H9 (cell line): ENCODE data around the gene CYFIP1. TPM values are rescaled to one million over a fixed set of nuclear protein-coding genes. Genes with fewer than 3 reads are reported as not detected.
A peak's percentile ranks its signal among the peaks of the same experiment; 100 is the strongest.

Experiments
- DNase-seq: peaks from one replicate; pipeline ENCODE4 v3.0.0-alpha.2; 2017
- H2AFZ ChIP-seq: one replicate; pipeline ENCODE4 v1.6.1; 2013; ENCODE audit warnings: mild to moderate bottlenecking, low read length, control low read depth, moderate library complexity
- H2AK5ac ChIP-seq: 2 replicates; pipeline ENCODE4 v1.6.1; 2013; ENCODE audit warnings: low read length, control low read depth, mixed read lengths; ENCODE audit not compliant: insufficient read length
- H2BK120ac ChIP-seq: one replicate; pipeline ENCODE4 v1.6.1; 2013; ENCODE audit warnings: low read depth, mild to moderate bottlenecking, low read length, control low read depth, inconsistent platforms; ENCODE audit not compliant: poor library complexity, severe bottlenecking
- H2BK12ac ChIP-seq: 2 replicates; pipeline ENCODE4 v1.6.1; 2013; ENCODE audit warnings: low read length, control low read depth, mixed read lengths, low read depth; ENCODE audit not compliant: insufficient read length
- H2BK15ac ChIP-seq: 2 replicates; pipeline ENCODE4 v1.6.1; 2013; ENCODE audit warnings: low read depth, low read length, control low read depth
- H2BK20ac ChIP-seq: one replicate; pipeline ENCODE4 v1.6.1; 2013; ENCODE audit warnings: low read depth, mild to moderate bottlenecking, low read length, control low read depth, inconsistent platforms; ENCODE audit not compliant: poor library complexity, severe bottlenecking
- H2BK5ac ChIP-seq: 2 replicates; pipeline ENCODE4 v1.6.1; 2013; ENCODE audit warnings: low read length, control low read depth, mixed read lengths; ENCODE audit not compliant: insufficient read length
- H3K14ac ChIP-seq: 2 replicates; pipeline ENCODE4 v1.6.1; 2013; ENCODE audit warnings: low read length, control low read depth; ENCODE audit not compliant: insufficient read depth
- H3K18ac ChIP-seq: 2 replicates; pipeline ENCODE4 v1.6.1; 2013; ENCODE audit warnings: low read depth, mild to moderate bottlenecking, mixed read lengths, low read length, control low read depth; ENCODE audit not compliant: insufficient read length
- H3K23ac ChIP-seq: 2 replicates; pipeline ENCODE4 v1.6.1; 2013; ENCODE audit warnings: low read length, control low read depth, mixed read lengths, low read depth; ENCODE audit not compliant: insufficient read length
- H3K23me2 ChIP-seq: 2 replicates; pipeline ENCODE4 v1.6.1; 2013; ENCODE audit warnings: low read depth, mild to moderate bottlenecking, mixed read lengths, low read length, control low read depth; ENCODE audit not compliant: insufficient read length, poor library complexity, severe bottlenecking
- H3K27ac ChIP-seq: 2 replicates; pipeline ENCODE4 v1.5.1; 2013; ENCODE audit warnings: low read length, control low read depth, mixed read lengths, low read depth; ENCODE audit not compliant: insufficient read length
- H3K27me3 ChIP-seq: 2 replicates; pipeline ENCODE4 v1.6.1; 2013; ENCODE audit warnings: low read length, control low read depth, inconsistent platforms; ENCODE audit not compliant: insufficient read depth
- H3K4ac ChIP-seq: 2 replicates; pipeline ENCODE4 v1.6.1; 2013; ENCODE audit warnings: low read depth, mild to moderate bottlenecking, control low read depth, inconsistent platforms, low read length, moderate library complexity
- H3K4me1 ChIP-seq: 2 replicates; pipeline ENCODE4 v1.6.1; 2013; ENCODE audit warnings: low read length, control low read depth, inconsistent platforms; ENCODE audit not compliant: insufficient read depth
- H3K4me2 ChIP-seq: 2 replicates; pipeline ENCODE4 v1.6.1; 2013; ENCODE audit warnings: low read length, control low read depth, mixed read lengths; ENCODE audit not compliant: insufficient read length, insufficient read depth
- H3K56ac ChIP-seq: 2 replicates; pipeline ENCODE4 v1.6.1; 2013; ENCODE audit warnings: low read depth, mild to moderate bottlenecking, mixed read lengths, low read length, control low read depth; ENCODE audit not compliant: insufficient read length
- H3K79me1 ChIP-seq: 2 replicates; pipeline ENCODE4 v1.6.1; 2013; ENCODE audit warnings: low read depth, mild to moderate bottlenecking, moderate library complexity, low read length, control low read depth, inconsistent platforms; ENCODE audit not compliant: insufficient read depth, poor library complexity, severe bottlenecking
- H3K79me2 ChIP-seq: 2 replicates; pipeline ENCODE4 v1.6.1; 2013; ENCODE audit warnings: low read length, control low read depth, inconsistent platforms; ENCODE audit not compliant: insufficient read depth
- H3K9ac ChIP-seq: 2 replicates; pipeline ENCODE4 v1.6.1; 2013; ENCODE audit warnings: low read length, control low read depth, mixed read lengths; ENCODE audit not compliant: insufficient read length; ENCODE audit errors: extremely low read depth
- H3K9me3 ChIP-seq: one replicate; pipeline ENCODE4 v1.6.1; 2013; ENCODE audit warnings: low read depth, low read length, inconsistent platforms; ENCODE audit not compliant: control insufficient read depth
- H3T11ph ChIP-seq: one replicate; pipeline ENCODE4 v1.6.1; 2013; ENCODE audit warnings: mild to moderate bottlenecking, low read length, control low read depth, inconsistent platforms
- H4K20me1 ChIP-seq: one replicate; pipeline ENCODE4 v1.6.1; 2013; ENCODE audit not compliant: control insufficient read depth, insufficient read length, insufficient read depth
- H4K5ac ChIP-seq: 2 replicates; pipeline ENCODE4 v1.6.1; 2013; ENCODE audit warnings: low read depth, mild to moderate bottlenecking, mixed read lengths, low read length, control low read depth; ENCODE audit not compliant: insufficient read length
- H4K8ac ChIP-seq: replicated peaks from 2 replicates; pipeline ENCODE4 v1.6.1; 2013; ENCODE audit warnings: low read length, control low read depth, mixed read lengths, low read depth; ENCODE audit not compliant: insufficient read length
- H4K91ac ChIP-seq: 2 replicates; pipeline ENCODE4 v1.6.1; 2013; ENCODE audit warnings: low read depth, mild to moderate bottlenecking, moderate library complexity, mixed read lengths, low read length, control low read depth; ENCODE audit not compliant: insufficient read length
- H3K27ac Mint-ChIP-seq, 3 experiments: 2 replicates in 2 of 3; 3 replicates in 1 of 3; pipeline ENCODE4 v1.8.0; 2020 to 2021; ENCODE audit warnings: mixed read lengths in 3 of 3, mild to moderate bottlenecking in 1 of 3, moderate library complexity in 1 of 3
- H3K27me3 Mint-ChIP-seq: 2 replicates; pipeline ENCODE4 v1.8.0; 2021; ENCODE audit warnings: low read depth, mild to moderate bottlenecking, moderate library complexity, mixed read lengths
- H3K36me3 Mint-ChIP-seq, 3 experiments: 2 replicates in 2 of 3; 3 replicates in 1 of 3; pipeline ENCODE4 v1.8.0; 2020 to 2021; ENCODE audit warnings: low read depth in 3 of 3, mixed read lengths in 3 of 3; ENCODE audit not compliant: insufficient read depth in 1 of 3
- H3K4me1 Mint-ChIP-seq, 2 experiments: 2 replicates each; pipeline ENCODE4 v1.8.0; 2020; ENCODE audit warnings: mixed read lengths in 2 of 2
- H3K4me3 Mint-ChIP-seq, 2 experiments: 2 replicates in 1 of 2; 3 replicates in 1 of 2; pipeline ENCODE4 v1.8.0; 2020 to 2021; ENCODE audit warnings: mild to moderate bottlenecking in 2 of 2, mixed read lengths in 2 of 2, moderate library complexity in 1 of 2
- H3K9me3 Mint-ChIP-seq, 2 experiments: 2 replicates in 1 of 2; 3 replicates in 1 of 2; pipeline ENCODE4 v1.8.0; 2020; ENCODE audit warnings: mild to moderate bottlenecking in 2 of 2, mixed read lengths in 2 of 2, moderate library complexity in 1 of 2
- CTCF ChIP-seq: fragments of 200-600 bp; sonication (generic); conservative IDR thresholded peaks from 3 replicates; pipeline ENCODE4 v1.8.0; 2021; ENCODE audit warnings: antibody characterized with exemption, mild to moderate bottlenecking
- WGBS: extraction: QIAGEN DNeasy Blood & Tissue Kit; methylation state at CpG from one replicate; pipeline ENCODE4 v1.1.7; 2013; ENCODE audit warnings: missing lambda C conversion rate, low lambda C conversion rate, mixed read lengths; ENCODE audit not compliant: insufficient read length; ENCODE audit errors: extremely low coverage; 5-methylcytosine and 5-hydroxymethylcytosine counted together
- total RNA-seq: library from RNA; stranded (reverse); gene quantifications from 2 replicates; pipeline ENCODE4 v1.2.1, GENCODE V29; 2021

CYFIP1 gene
- total RNA-seq, 1 experiment from 2014 or later = 71.2 TPM

GRCh38 chr15:22956257-22956977 is 23.8 kb downstream of the CYFIP1 start:
- peaks cover 0 to 3% of the 10 kb centered on the region in 2 experiments; a peak in 1 of 5 replicates for H3K9me3 Mint-ChIP-seq
- H3K79me1 ChIP-seq = no peaks in the 10 kb centered on the region
- H2BK120ac ChIP-seq = no peak overlapping the region
- no peak overlapping the region for H3K9ac ChIP-seq
- H3K23me2 ChIP-seq = no peaks in the 10 kb centered on the region
- H2AFZ ChIP-seq = no peak overlapping the region
- no peak overlapping the region for H3K23ac ChIP-seq
- no peaks in the 10 kb centered on the region for H3K9me3 ChIP-seq
- H2BK15ac ChIP-seq = no peak overlapping the region
- no CpG with 5 or more reads among the region's 16 CpGs for WGBS
- DNase-seq = no peak
- no peak overlapping the region for H4K5ac ChIP-seq
- no peak overlapping the region for H3K56ac ChIP-seq
- no peak overlapping the region for H4K8ac ChIP-seq
- H3K27me3 ChIP-seq = peaks cover 6% of the 10 kb centered on the region; the same call in 1 of the 2 replicates
- no peak overlapping the region for H2BK5ac ChIP-seq
- no peak overlapping the region for H3K4me2 ChIP-seq
- no peaks in the 10 kb centered on the region; the same call in 1 of the 2 replicates for H3K79me2 ChIP-seq
- H3T11ph ChIP-seq = no peak overlapping the region
- H2AK5ac ChIP-seq = no peak overlapping the region
- peaks cover 68% of the 10 kb centered on the region for H3K27me3 Mint-ChIP-seq
- peaks cover 0 to 2% (median 0%) of the 10 kb centered on the region in 3 experiments; a peak in 1 of 7 replicates for H3K36me3 Mint-ChIP-seq
- H4K20me1 ChIP-seq = no peaks in the 10 kb centered on the region
- no peak overlapping the region for H3K27ac Mint-ChIP-seq
- no peak overlapping the region for H3K27ac ChIP-seq
- no peak overlapping the region for H2BK20ac ChIP-seq
- no peaks in the 10 kb centered on the region; the same call in 1 of the 2 replicates for H3K4me1 ChIP-seq
- no peak overlapping the region for H3K4ac ChIP-seq
- no peak overlapping the region for H3K14ac ChIP-seq
- no peak overlapping the region for H3K4me3 Mint-ChIP-seq
- H2BK12ac ChIP-seq = no peak overlapping the region
- H4K91ac ChIP-seq = no peak overlapping the region
- no peak for TF ChIP-seq CTCF
- peaks cover 21 to 29% of the 10 kb centered on the region in 2 experiments for H3K4me1 Mint-ChIP-seq
- H3K18ac ChIP-seq = peak overlapping the region; percentile 17
